Coronary artery (tissue), 2 donors: ENCODE results near the gene KAZN.

Source experiments
- DNase-seq: peaks from one replicate; pipeline ENCODE4 v3.0.0-alpha.2; 2017; ENCODE audit warnings: low spot score
- H3K27ac ChIP-seq, 2 donors: fragments of 200-600 bp; sonication (generic); one replicate each; pipeline ENCODE4 v1.5.1; 2016 to 2019
- H3K4me3 ChIP-seq: fragments of 200-600 bp; sonication (generic); 2 replicates; pipeline ENCODE4 v1.5.1; 2016; ENCODE audit warnings: mild to moderate bottlenecking, moderate library complexity
- TF ChIP-seq, protein P1 (sequence below): fragments of 200-600 bp; sonication (generic); IDR thresholded peaks from one replicate; pipeline ENCODE4 v1.5.1; 2019; ENCODE audit warnings: antibody characterized with exemption

The KAZN gene

GRCh38 chr1:14712136-14712535 is 113.7 kb downstream of the KAZN start:
- TF ChIP-seq, protein P1, sequence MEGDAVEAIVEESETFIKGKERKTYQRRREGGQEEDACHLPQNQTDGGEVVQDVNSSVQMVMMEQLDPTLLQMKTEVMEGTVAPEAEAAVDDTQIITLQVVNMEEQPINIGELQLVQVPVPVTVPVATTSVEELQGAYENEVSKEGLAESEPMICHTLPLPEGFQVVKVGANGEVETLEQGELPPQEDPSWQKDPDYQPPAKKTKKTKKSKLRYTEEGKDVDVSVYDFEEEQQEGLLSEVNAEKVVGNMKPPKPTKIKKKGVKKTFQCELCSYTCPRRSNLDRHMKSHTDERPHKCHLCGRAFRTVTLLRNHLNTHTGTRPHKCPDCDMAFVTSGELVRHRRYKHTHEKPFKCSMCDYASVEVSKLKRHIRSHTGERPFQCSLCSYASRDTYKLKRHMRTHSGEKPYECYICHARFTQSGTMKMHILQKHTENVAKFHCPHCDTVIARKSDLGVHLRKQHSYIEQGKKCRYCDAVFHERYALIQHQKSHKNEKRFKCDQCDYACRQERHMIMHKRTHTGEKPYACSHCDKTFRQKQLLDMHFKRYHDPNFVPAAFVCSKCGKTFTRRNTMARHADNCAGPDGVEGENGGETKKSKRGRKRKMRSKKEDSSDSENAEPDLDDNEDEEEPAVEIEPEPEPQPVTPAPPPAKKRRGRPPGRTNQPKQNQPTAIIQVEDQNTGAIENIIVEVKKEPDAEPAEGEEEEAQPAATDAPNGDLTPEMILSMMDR, result no peak
- Histone ChIP-seq H3K4me3 (no peak overlapping the region), H3K27ac (no peak overlapping the region)
- DNase-seq, result no peak

- DNase-seq, result no peak
- no peak overlapping the region for H3K4me3 ChIP-seq
- TF ChIP-seq, protein P1, result no peak
- no peak overlapping the region for H3K27ac ChIP-seq
Observed at GRCh38 chr1:14713077-14713476, 114.6 kb downstream of the KAZN start.

- no peak for DNase-seq
- TF ChIP-seq, protein P1, result no peak
- Histone ChIP-seq H3K4me3 (no peak overlapping the region), H3K27ac (no peak overlapping the region)
Observed at GRCh38 chr1:14715266-14715665, 116.8 kb downstream of the KAZN start.

DNA sequence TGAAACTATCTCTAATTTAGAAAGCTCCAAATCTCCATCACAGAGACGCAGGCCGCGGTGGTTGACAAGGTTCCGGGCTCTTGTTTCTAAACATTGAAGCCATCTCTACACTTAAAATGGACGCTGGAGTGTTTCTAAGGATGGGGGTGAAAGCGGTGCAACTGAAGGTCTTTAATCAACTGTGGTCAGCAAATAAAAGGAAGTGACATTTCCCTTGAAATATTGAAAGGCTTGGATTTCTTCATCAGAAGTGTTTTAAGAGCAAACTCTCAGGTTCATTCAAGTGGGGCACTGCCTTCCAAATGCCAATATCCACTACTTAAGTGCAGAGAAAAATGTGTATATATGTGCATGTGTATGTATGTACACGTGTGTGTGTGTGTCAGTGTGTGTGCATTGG is 117.3 kb downstream of the KAZN start:
- TF ChIP-seq, protein P1, result no peak
- no peak overlapping the region for H3K4me3 ChIP-seq
- no peak for DNase-seq
- H3K27ac ChIP-seq, result no peak overlapping the region

DNA sequence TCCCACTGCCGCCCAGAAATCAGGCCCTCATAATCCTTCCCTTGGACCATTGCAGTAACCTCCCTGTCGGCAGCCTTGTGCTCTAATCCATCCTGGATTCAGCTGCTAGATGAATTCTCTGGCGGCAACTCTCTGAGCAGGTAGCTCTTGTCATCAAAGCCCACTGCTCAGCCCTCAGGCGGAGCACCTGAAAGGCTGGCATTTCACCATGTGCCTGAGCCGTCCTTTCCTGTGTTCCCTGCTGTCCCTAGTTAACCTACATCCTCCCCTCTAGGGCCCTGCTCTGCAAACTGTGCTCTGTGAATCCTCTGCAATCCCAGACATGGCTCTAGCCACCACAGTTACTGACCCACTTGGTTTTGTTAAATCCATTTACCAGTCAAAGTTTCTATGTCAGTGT is 118.0 kb downstream of the KAZN start:
- H3K27ac ChIP-seq, result no peak overlapping the region
- H3K4me3 ChIP-seq, result no peak overlapping the region
- DNase-seq, result no peak
- TF ChIP-seq, protein P1, result no peak

DNA sequence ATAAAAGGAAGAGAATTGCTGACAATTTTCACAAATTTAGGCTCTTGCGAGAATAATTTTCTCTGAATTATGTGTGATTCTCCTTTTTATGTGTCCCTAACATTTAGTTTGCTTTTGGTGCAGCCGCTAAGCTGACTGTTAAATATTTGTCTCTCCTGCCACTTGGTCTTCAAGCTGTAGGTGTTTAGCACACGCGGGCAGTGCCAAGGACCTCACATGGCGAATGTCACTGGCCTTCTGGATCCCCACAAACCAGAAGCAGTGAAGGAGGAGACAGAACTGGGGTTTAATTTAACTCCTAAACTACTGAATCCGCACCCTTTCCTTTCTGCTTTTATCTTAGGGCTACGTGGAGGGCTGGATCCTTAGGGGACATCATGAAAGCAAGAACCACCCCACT is 120.0 kb downstream of the KAZN start:
- no peak overlapping the region for H3K27ac ChIP-seq
- TF ChIP-seq, protein P1, result no peak
- no peak overlapping the region for H3K4me3 ChIP-seq
- no peak for DNase-seq

DNA sequence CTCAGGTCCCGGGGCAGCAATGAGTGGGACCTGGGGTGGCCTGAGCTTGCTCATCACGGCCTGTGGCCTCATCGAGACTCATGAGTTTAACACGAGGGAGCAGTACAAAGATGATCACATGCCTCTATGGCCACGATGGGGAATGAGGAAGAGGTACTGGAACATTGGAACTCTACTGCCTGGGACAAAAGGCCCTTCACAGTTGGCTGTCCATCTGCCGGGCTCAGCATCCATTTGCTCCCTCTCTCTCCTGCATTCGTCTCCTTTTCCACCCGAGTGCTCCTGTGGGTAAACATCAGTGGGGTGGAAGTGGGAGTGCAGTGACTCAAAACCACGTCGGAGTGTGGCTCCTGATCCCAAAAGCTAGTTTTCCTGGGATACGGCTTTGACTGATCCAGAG is 124.9 kb downstream of the KAZN start:
- TF ChIP-seq, protein P1, result no peak
- H3K4me3 ChIP-seq, result no peak overlapping the region
- H3K27ac ChIP-seq, result no peak overlapping the region
- DNase-seq, result no peak
